Esophagus muscularis mucosa (tissue), 4 donors: ENCODE results near the gene WDFY2.

Experiments
- EP300 ChIP-seq: sonication (generic); formaldehyde crosslinking; IDR thresholded peaks from one replicate; pipeline ENCODE4 v1.6.1; 2017; ENCODE audit warnings: antibody characterized with exemption
- POLR2A ChIP-seq: fragments of 450-650 bp; IDR thresholded peaks from one replicate; pipeline ENCODE4 v1.6.1; 2017; ENCODE audit warnings: antibody characterized with exemption, moderate library complexity, mild to moderate bottlenecking, low read depth
- TF ChIP-seq, protein P1 (sequence below), 3 experiments: fragments of 200-600 bp in 2 of 3; fragments of 450-650 bp in 1 of 3; sonication (generic) in 2 of 3; IDR thresholded peaks; one replicate each; pipeline ENCODE4 v1.5.1; 2017 to 2019; ENCODE audit warnings: antibody characterized with exemption in 3 of 3, mild to moderate bottlenecking in 2 of 3, moderate library complexity in 1 of 3

DNA sequence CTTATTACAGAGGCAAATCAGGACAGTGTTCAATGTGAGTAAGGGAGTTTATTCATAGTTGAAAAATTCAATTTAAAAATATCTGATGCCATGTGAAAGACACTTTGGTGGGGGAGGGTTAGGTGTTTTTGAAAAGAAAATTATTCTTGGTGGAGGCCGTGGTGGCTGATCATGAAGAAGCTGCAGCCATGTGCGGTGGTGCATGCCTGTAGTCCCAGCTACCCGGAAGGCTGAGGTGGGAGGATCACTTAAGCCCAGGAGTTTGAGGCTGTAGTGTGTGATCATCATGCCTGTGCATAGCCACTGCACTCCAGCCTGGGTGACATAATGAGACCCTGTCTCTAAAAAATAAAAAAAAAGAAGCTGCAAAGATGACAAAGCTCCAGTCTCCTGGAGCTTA lies 28.6 kb downstream of the WDFY2 start:
- TF ChIP-seq EP300, result no peak
- TF ChIP-seq, protein P1, sequence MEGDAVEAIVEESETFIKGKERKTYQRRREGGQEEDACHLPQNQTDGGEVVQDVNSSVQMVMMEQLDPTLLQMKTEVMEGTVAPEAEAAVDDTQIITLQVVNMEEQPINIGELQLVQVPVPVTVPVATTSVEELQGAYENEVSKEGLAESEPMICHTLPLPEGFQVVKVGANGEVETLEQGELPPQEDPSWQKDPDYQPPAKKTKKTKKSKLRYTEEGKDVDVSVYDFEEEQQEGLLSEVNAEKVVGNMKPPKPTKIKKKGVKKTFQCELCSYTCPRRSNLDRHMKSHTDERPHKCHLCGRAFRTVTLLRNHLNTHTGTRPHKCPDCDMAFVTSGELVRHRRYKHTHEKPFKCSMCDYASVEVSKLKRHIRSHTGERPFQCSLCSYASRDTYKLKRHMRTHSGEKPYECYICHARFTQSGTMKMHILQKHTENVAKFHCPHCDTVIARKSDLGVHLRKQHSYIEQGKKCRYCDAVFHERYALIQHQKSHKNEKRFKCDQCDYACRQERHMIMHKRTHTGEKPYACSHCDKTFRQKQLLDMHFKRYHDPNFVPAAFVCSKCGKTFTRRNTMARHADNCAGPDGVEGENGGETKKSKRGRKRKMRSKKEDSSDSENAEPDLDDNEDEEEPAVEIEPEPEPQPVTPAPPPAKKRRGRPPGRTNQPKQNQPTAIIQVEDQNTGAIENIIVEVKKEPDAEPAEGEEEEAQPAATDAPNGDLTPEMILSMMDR (IDR thresholded peaks at IDR 0.05), result no peak
- TF ChIP-seq POLR2A, result no peak
